ENCODE measurements around the gene NDUFS1.
"Not testable (repeated sequence)": the region's sequence is repeated elsewhere in the genome, so short reads cannot be mapped to it uniquely, and the experiment has no call there.

NDUFS1 gene

GRCh38 chr2:206162401-206162800, 3.2 kb upstream of the NDUFS1 start:
- not testable (repeated sequence) for DNase-seq (ENCODE audit: low spot score)

- DNase-seq (ENCODE audit: low spot score): no peak
Observed at GRCh38 chr2:206160807-206161179, 1.5 kb upstream of the NDUFS1 start.

- DNase-seq (ENCODE audit: low spot score): no peak
Observed at GRCh38 chr2:206160125-206160806, 1.0 kb upstream of the NDUFS1 start.

GRCh38 chr2:206158563-206159345, 490 bp downstream of the NDUFS1 start:
- no peak for DNase-seq (ENCODE audit: low spot score)

GRCh38 chr2:206157014-206157413, 2.2 kb downstream of the NDUFS1 start:
- not testable (repeated sequence) for DNase-seq (ENCODE audit: low spot score)

GRCh38 chr2:206154197-206154596, 5.0 kb downstream of the NDUFS1 start:
- DNase-seq (ENCODE audit: low spot score): no peak

GRCh38 chr2:206150631-206151030, 8.6 kb downstream of the NDUFS1 start:
- DNase-seq (ENCODE audit: low spot score): no peak

- no peak for DNase-seq (ENCODE audit: low spot score)
Observed at GRCh38 chr2:206150168-206150567, 9.1 kb downstream of the NDUFS1 start.

GRCh38 chr2:206149330-206149729, 9.9 kb downstream of the NDUFS1 start:
- no peak for DNase-seq (ENCODE audit: low spot score)

GRCh38 chr2:206145665-206146064, 13.6 kb downstream of the NDUFS1 start:
- DNase-seq (ENCODE audit: low spot score): no peak

- no peak for DNase-seq (ENCODE audit: low spot score)
Observed at GRCh38 chr2:206144383-206144782, 14.9 kb downstream of the NDUFS1 start.

GRCh38 chr2:206143451-206143850, 15.8 kb downstream of the NDUFS1 start:
- DNase-seq (ENCODE audit: low spot score): no peak

GRCh38 chr2:206127656-206128055, 31.6 kb downstream of the NDUFS1 start:
- no peak for DNase-seq (ENCODE audit: low spot score)

- DNase-seq (ENCODE audit: low spot score): no peak
Observed at GRCh38 chr2:206125901-206126300, 33.3 kb downstream of the NDUFS1 start.

- not testable (repeated sequence) for DNase-seq (ENCODE audit: low spot score)
Observed at GRCh38 chr2:206122569-206122968, 36.7 kb downstream of the NDUFS1 start.

GRCh38 chr2:206116278-206116677, 43.0 kb downstream of the NDUFS1 start:
- DNase-seq (ENCODE audit: low spot score): no peak

- DNase-seq (ENCODE audit: low spot score): no peak
Observed at GRCh38 chr2:206115026-206115578, 44.1 kb downstream of the NDUFS1 start.

GRCh38 chr2:206112846-206113547, 46.2 kb downstream of the NDUFS1 start:
- no peak for DNase-seq (ENCODE audit: low spot score)

GRCh38 chr2:206112108-206112507, 47.1 kb downstream of the NDUFS1 start:
- no peak for DNase-seq (ENCODE audit: low spot score)

GRCh38 chr2:206108713-206109112, 50.5 kb downstream of the NDUFS1 start:
- DNase-seq (ENCODE audit: low spot score): no peak

GRCh38 chr2:206105541-206105940, 53.7 kb downstream of the NDUFS1 start:
- no peak for DNase-seq (ENCODE audit: low spot score)

GRCh38 chr2:206105038-206105437, 54.2 kb downstream of the NDUFS1 start:
- DNase-seq (ENCODE audit: low spot score): no peak

- not testable (repeated sequence) for DNase-seq (ENCODE audit: low spot score)
Observed at GRCh38 chr2:206098872-206099271, 60.4 kb downstream of the NDUFS1 start.
